Fibroblast of the aortic adventitia (primary cell): ENCODE measurements around the gene TEX35. TPM values are rescaled to one million over a fixed set of nuclear protein-coding genes. Genes with fewer than 3 reads are reported as not detected.

ENCODE experiments used
- DNase-seq: peaks from one replicate; pipeline ENCODE4 v3.0.0-alpha.2; 2010; ENCODE audit warnings: low read depth
- H3K4me3 ChIP-seq: 2 replicates; pipeline ENCODE4 v1.5.1; 2011; ENCODE audit warnings: low read depth, mild to moderate bottlenecking, control low read depth, low read length, moderate library complexity
- CTCF ChIP-seq: IDR thresholded peaks from 2 replicates; pipeline ENCODE4 v1.5.1; 2011; ENCODE audit warnings: mild to moderate bottlenecking, low read length, control low read depth, inconsistent platforms; ENCODE audit not compliant: insufficient read depth
- small RNA-seq: library from RNA; depleted of rRNA; stranded (forward); fragments of <200 nt; gene quantifications from one replicate; pipeline ENCODE3, GENCODE V24; 2012
- total RNA-seq: library from RNA; depleted of rRNA; stranded (reverse); fragments of >200 nt; gene quantifications from 2 replicates; pipeline ENCODE4 v1.2.3, GENCODE V29; 2012; ENCODE audit warnings: low replicate concordance

TEX35 gene
- total RNA-seq, 1 donor, result not detected

- H3K4me3 ChIP-seq, result no peak overlapping the region
- DNase-seq, result peak; percentile 66
- no peak for TF ChIP-seq CTCF
These were observed 58.9 kb downstream of the TEX35 start for GRCh38 chr1:178571807-178572206.

Small RNA genes lying within 50 kb of the gene (small RNA-seq; reads per million reads assigned to genes)
- gene RF00017, result not detected
- not detected for gene RNA5SP69

Other genes starting within 250 kb of the TEX35 start
- not detected in 2 replicates for gene CLEC20A, start 16.1 kb upstream of the TEX35 start, total RNA-seq
- 39.2 and 74.7 TPM in 2 replicates for gene RALGPS2, start 212.1 kb downstream of the TEX35 start, total RNA-seq